Fibroblast of mammary gland (primary cell): ENCODE results near the gene RAB27B.
"Not testable (repeated sequence)": the region's sequence is repeated elsewhere in the genome, so short reads cannot be mapped to it uniquely, and the experiment has no call there.

Experiments used
- DNase-seq: peaks from one replicate; pipeline ENCODE4 v3.0.0-alpha.2; 2010; ENCODE audit warnings: low read depth
- H3K4me3 ChIP-seq: 2 replicates; pipeline ENCODE4 v1.5.1; 2011; ENCODE audit warnings: low read depth, mild to moderate bottlenecking, low read length, moderate library complexity; ENCODE audit not compliant: control insufficient read depth
- TF ChIP-seq, protein P1 (sequence below): conservative IDR thresholded peaks from 2 replicates; pipeline ENCODE4 v1.5.1; 2011; ENCODE audit warnings: low read depth, low read length, inconsistent platforms; ENCODE audit not compliant: control insufficient read depth, insufficient read depth

RAB27B gene

DNA sequence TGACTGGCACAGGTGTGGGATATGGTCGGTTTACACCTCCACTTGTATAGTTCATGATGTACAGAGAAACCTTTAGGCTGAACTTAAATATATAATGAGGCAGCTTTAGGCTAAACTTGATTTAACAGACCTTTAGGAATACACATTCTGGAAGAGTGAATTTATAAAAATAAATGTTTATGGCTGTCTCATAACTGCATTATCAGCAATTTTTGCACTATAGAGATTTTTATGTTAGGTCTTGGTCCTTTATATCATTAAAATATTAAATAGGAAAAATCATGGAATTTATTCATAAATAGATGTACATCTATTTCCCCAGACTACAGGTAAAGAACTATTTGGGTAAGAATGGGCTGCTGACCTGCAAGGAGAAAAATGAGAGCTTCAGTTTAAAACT lies 19.8 kb downstream of the RAB27B start:
- DNase-seq = no peak
- TF ChIP-seq, protein P1, sequence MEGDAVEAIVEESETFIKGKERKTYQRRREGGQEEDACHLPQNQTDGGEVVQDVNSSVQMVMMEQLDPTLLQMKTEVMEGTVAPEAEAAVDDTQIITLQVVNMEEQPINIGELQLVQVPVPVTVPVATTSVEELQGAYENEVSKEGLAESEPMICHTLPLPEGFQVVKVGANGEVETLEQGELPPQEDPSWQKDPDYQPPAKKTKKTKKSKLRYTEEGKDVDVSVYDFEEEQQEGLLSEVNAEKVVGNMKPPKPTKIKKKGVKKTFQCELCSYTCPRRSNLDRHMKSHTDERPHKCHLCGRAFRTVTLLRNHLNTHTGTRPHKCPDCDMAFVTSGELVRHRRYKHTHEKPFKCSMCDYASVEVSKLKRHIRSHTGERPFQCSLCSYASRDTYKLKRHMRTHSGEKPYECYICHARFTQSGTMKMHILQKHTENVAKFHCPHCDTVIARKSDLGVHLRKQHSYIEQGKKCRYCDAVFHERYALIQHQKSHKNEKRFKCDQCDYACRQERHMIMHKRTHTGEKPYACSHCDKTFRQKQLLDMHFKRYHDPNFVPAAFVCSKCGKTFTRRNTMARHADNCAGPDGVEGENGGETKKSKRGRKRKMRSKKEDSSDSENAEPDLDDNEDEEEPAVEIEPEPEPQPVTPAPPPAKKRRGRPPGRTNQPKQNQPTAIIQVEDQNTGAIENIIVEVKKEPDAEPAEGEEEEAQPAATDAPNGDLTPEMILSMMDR = no peak
- H3K4me3 ChIP-seq = no peak overlapping the region

DNA sequence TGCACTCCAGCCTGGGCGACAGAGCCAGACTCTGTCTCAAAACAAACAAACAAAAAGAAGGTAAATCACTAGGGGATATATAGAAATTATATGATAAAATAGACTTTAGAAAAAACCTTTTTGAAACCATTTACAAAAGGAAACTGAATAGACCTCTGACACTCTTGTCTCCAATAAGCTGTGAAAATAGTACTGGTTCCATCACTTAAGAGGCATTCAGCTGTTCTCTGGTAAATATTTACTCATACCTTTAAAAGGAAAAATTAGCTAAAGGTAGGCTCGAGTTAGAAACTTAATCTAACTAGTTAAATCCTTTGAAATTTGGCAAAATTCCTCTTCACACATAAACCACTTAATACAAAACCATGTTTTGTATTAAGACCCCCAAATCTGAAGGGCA lies 21.4 kb downstream of the RAB27B start:
- DNase-seq = no peak
- H3K4me3 ChIP-seq = no peak overlapping the region
- TF ChIP-seq, protein P1 = no peak

DNA sequence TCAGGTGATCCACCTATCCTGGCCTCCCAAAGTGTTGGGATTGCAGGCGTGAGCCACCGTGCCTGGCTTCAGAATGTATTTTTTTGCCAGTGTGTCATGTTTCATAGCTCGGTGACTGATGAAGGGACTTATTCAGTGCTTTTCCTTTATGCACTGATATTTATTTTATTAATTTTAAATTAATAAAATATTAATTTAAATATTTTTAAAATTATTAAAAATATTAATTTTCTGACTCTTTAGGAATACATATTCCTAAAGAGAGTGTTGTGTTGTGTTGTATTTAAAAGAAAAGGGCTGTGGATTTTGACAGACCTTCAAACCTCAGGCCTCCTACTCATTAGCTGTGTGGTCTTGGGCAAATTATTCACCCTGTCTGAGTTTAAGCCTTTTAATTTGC lies 22.3 kb downstream of the RAB27B start:
- TF ChIP-seq, protein P1 = no peak

DNA sequence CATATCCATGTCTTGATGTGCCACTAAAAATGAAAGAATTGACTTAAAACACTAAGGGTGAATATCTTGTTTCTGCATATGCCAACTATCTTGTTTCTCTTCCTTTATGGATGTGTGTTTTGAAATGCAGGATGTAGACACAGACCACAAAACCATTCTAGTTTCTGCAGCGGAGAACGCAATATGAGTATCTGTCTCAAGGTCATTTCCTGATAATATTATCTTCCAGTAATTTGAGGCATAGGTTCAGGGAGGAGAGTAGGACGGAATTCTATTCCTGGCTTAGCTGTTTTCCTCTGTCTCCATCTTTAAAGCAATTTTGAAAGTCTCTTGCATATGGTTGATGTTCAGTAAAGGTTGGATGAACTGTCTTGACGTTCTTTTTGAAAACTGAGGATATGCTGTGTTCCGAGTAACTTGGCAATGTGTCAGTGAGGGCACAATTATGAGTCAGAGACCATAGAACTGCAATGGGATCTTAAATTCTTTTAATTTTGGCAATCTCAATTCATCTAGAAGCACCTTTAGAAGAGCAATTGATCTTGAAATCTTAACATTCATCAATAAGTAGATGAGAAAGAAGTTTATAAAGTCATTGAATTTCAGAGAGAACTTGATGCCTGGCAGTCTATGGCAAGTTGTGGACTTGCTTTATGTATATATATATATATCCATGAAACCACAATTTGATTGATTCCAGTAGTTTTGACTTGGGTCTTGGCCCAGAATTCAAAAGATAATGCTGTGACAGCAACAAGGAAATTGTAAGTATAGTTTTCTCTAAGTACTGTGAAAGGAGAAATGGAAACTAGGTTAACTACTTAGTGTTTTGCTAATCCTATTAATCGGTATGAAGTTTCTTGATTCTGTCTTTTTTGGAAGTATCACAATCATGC lies 24.8 kb downstream of the RAB27B start:
- no peak for DNase-seq
- TF ChIP-seq, protein P1 = no peak
- no peak overlapping the region for H3K4me3 ChIP-seq

More for the DNA sequence above, 22.3 kb downstream of the RAB27B start:
- H3K4me3 ChIP-seq = no peak overlapping the region
- DNase-seq = no peak

DNA sequence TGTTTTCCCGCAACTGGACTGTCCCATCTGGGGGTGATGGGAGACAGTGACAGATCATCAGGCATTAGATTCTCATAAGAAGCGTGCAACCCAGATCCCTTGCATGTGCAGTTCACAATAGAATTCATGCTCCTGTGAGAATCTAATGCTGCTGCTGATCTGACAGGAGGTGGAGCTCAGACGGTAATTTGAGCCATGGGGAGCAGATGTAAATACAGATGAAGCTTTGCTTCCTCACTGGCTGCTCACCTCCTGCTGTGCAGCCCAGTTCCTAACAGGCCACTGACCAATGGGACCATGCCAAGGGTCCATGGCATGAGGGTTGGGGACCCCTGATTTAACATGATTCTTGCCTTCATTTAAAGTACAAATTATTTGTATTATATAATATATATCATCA lies 26.8 kb downstream of the RAB27B start:
- not testable (repeated sequence) for H3K4me3 ChIP-seq, DNase-seq

DNA sequence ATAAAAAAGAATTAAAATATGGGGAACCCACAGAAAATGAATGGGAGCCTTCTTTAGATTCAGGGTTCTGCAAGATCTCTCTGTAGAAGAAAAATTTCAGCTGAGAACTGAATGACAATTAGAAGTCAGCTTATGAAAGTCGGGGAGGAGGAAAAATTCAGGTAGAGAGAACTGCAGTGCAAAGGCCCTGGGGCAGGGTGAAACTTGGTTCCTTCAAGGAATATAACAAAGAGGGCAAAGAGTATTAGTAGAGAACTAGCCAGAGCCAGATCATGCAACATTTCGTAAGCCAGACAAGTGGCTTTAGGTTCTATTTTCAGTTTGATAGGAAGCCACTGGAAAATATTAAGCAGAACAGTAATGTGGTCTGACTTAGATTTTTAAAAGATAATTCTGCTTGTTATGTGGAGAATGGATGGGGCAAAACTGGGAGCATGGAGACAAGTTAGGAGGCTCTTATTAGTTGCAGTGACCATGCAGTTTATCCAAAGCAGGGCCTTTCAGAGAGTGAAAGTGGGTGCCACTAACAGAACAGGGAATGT lies 27.9 kb downstream of the RAB27B start:
- TF ChIP-seq, protein P1 = no peak
- DNase-seq = no peak
- H3K4me3 ChIP-seq = no peak overlapping the region

DNA sequence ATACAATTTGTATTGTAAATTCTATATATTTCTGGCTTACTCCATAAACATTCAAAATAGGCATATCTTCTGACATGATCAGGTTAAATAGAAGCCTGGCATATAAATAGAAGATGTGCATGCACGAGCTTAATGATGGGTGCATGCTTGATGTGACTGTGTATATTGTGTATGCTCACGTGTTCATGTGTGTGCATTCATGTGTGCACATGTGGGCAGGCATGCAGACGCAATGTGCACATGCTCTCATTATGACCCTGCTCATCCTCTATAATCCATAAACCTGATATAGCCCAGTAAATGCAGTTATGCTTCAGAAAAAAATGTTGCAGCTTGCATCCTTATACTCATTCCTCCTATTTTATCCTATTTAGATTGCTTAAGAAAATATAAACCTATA lies 29.2 kb downstream of the RAB27B start:
- no peak overlapping the region for H3K4me3 ChIP-seq
- DNase-seq = no peak
- TF ChIP-seq, protein P1 = no peak
